ENCODE measurements around the gene CRYL1.

- TF ChIP-seq EZH2phosphoT487 (IDR thresholded peaks at IDR 0.05; ENCODE audit: insufficient read depth, low read depth) = no peak
- TF ChIP-seq EZH2 (IDR thresholded peaks at IDR 0.05; ENCODE audit: insufficient read depth, poor library complexity, severe bottlenecking) = no peak
Observed at GRCh38 chr13:20546556-20546955, 20.9 kb upstream of the CRYL1 start.

Measured in GM23248 (cell line).